Left ventricle myocardium inferior (tissue), 1 donor: ENCODE data around the gene HERC3. TPM values are rescaled to one million over a fixed set of nuclear protein-coding genes. Genes with fewer than 3 reads are reported as not detected.

Source experiments
- DNase-seq: peaks from one replicate; pipeline ENCODE4 v3.0.0-alpha.2; 2020
- H3K27ac ChIP-seq: fragments of 200-600 bp; replicated peaks from 2 replicates; pipeline ENCODE4 v1.8.0; 2021
- H3K27me3 ChIP-seq: fragments of 200-600 bp; 2 replicates; pipeline ENCODE4 v1.8.0; 2021; ENCODE audit warnings: low read depth
- H3K36me3 ChIP-seq: fragments of 200-600 bp; 2 replicates; pipeline ENCODE4 v1.8.0; 2021
- H3K4me1 ChIP-seq: fragments of 200-600 bp; 2 replicates; pipeline ENCODE4 v1.8.0; 2021
- H3K4me3 ChIP-seq: fragments of 200-600 bp; 2 replicates; pipeline ENCODE4 v1.8.0; 2021; ENCODE audit warnings: mild to moderate bottlenecking, moderate library complexity
- H3K9me3 ChIP-seq: fragments of 200-600 bp; replicated peaks from 2 replicates; pipeline ENCODE4 v1.8.0; 2021
- CTCF ChIP-seq: fragments of 200-600 bp; IDR thresholded peaks from 2 replicates; pipeline ENCODE4 v1.8.0; 2021; ENCODE audit warnings: antibody characterized with exemption, mild to moderate bottlenecking, borderline replicate concordance
- intact Hi-C: fragments of 100-400 bp; cut with micrococcal nuclease; formaldehyde crosslinking; loops from one replicate; pipeline ENCODE4 v1.11.0; 2022
- total RNA-seq: library from RNA; stranded (reverse); fragmentation: NEBNext Ultra II Directional; extraction: Animal tissue kit (Norgen Biotek cat#: 25700); gene quantifications from one replicate; pipeline ENCODE4 v1.2.1, GENCODE V29; 2021
- donor health status: DM: no; HTN: yes; CAD: no; lungs with severe emphysema.

HERC3 gene
- total RNA-seq, 1 donor from 2014 or later: 56.8 TPM

GRCh38 chr4:88737307-88737941, 145.1 kb downstream of the HERC3 start:
- H3K27ac ChIP-seq: peak overlapping the region; percentile 44
- H3K27me3 ChIP-seq: no peaks in the 10 kb centered on the region
- DNase-seq: no peak
- peaks cover 34% of the 10 kb centered on the region for H3K36me3 ChIP-seq
- H3K9me3 ChIP-seq: no peaks in the 10 kb centered on the region
- intact Hi-C loops: no loop called here
- no peak for TF ChIP-seq CTCF
- no peak overlapping the region for H3K4me3 ChIP-seq
- peaks cover 31% of the 10 kb centered on the region for H3K4me1 ChIP-seq

- intact Hi-C loops: no loop called here
- DNase-seq: no peak
- no peak overlapping the region for H3K27ac ChIP-seq
- H3K27me3 ChIP-seq: no peaks in the 10 kb centered on the region
- H3K4me3 ChIP-seq: no peak overlapping the region
- peaks cover 31% of the 10 kb centered on the region for H3K4me1 ChIP-seq
- peaks cover 34% of the 10 kb centered on the region for H3K36me3 ChIP-seq
- no peak for TF ChIP-seq CTCF
- H3K9me3 ChIP-seq: no peaks in the 10 kb centered on the region
These were observed 145.9 kb downstream of the HERC3 start for GRCh38 chr4:88738180-88738579.

- Histone ChIP-seq H3K27ac (no peak overlapping the region), H3K27me3 (no peaks in the 10 kb centered on the region), H3K4me1 (peaks cover 31% of the 10 kb centered on the region), H3K4me3 (no peak overlapping the region), H3K9me3 (no peaks in the 10 kb centered on the region), H3K36me3 (peaks cover 58% of the 10 kb centered on the region)
- intact Hi-C loops: no loop called here
- no peak for DNase-seq
- TF ChIP-seq CTCF: no peak
These were observed 150.3 kb downstream of the HERC3 start for GRCh38 chr4:88742561-88742960.

- Histone ChIP-seq H3K27ac (no peak overlapping the region), H3K4me1 (peaks cover 29% of the 10 kb centered on the region), H3K9me3 (no peaks in the 10 kb centered on the region), H3K36me3 (peaks cover 59% of the 10 kb centered on the region), H3K4me3 (no peak overlapping the region), H3K27me3 (no peaks in the 10 kb centered on the region)
- no peak for TF ChIP-seq CTCF
- no peak for DNase-seq
- intact Hi-C loops: no loop called here
These were observed 151.4 kb downstream of the HERC3 start for GRCh38 chr4:88743696-88744095.

GRCh38 chr4:88744609-88745008, 152.3 kb downstream of the HERC3 start:
- Histone ChIP-seq H3K9me3 (no peaks in the 10 kb centered on the region), H3K36me3 (peaks cover 62% of the 10 kb centered on the region), H3K4me1 (peaks cover 29% of the 10 kb centered on the region), H3K4me3 (no peak overlapping the region), H3K27ac (peak overlapping the region; percentile 59), H3K27me3 (no peaks in the 10 kb centered on the region)
- no peak for DNase-seq
- TF ChIP-seq CTCF: no peak
- intact Hi-C loops: no loop called here
